ENCODE measurements around the gene KLK2.

DNA sequence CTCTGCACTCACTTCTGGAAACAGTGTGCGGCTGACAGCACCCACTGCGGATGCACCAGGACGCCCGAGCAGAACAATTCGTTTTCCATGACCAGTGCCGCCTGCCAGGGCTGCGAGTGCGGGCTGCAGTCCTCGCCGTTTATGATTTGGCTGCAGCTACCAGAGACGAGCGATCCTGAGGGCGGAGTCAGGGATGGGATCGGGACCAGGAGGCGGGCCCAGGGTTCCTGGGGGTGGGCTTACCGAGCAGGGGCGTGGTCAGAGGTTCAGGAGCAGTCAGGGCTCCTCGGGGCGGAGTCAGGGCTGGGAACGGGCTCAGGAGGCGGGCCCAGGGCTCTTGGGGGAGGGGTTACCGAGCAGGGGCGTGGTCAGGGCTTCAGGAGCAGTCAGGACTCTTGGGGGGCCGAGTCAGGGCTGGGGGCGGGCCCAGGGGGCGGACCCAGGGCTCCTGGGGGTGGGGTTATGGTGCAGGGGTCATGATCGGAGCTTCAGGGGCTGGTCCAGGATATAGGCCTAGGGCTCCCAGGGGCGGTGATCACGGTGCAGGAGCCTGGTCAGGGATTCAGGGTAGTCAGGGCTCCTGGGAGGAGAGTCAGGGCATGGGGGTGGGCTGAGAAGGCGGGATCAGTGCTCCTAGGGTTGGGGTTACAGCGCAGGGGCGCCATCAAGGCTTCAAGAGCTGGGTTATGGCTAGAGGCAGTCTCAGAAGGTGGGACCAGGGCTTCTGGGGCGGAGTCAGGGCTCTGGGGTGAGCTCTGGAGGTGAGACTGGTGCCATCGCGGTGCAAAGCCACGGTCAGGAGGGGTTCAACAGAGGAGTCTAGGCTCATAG lies 36.2 kb downstream of the KLK2 start:
- TF ChIP-seq, protein P1, sequence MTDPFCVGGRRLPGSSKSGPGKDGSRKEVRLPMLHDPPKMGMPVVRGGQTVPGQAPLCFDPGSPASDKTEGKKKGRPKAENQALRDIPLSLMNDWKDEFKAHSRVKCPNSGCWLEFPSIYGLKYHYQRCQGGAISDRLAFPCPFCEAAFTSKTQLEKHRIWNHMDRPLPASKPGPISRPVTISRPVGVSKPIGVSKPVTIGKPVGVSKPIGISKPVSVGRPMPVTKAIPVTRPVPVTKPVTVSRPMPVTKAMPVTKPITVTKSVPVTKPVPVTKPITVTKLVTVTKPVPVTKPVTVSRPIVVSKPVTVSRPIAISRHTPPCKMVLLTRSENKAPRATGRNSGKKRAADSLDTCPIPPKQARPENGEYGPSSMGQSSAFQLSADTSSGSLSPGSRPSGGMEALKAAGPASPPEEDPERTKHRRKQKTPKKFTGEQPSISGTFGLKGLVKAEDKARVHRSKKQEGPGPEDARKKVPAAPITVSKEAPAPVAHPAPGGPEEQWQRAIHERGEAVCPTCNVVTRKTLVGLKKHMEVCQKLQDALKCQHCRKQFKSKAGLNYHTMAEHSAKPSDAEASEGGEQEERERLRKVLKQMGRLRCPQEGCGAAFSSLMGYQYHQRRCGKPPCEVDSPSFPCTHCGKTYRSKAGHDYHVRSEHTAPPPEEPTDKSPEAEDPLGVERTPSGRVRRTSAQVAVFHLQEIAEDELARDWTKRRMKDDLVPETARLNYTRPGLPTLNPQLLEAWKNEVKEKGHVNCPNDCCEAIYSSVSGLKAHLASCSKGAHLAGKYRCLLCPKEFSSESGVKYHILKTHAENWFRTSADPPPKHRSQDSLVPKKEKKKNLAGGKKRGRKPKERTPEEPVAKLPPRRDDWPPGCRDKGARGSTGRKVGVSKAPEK (CRISPR knock-in tag; IDR thresholded peaks at IDR 0.05; ENCODE audit: borderline replicate concordance): no peak
- TF ChIP-seq ZFX (CRISPR knock-in tag; IDR thresholded peaks at IDR 0.05; ENCODE audit: low read depth): no peak
- TF ChIP-seq REL (CRISPR knock-in tag; conservative IDR thresholded peaks at IDR 0.05): no peak
- TF ChIP-seq ZNF589 (CRISPR knock-in tag; conservative IDR thresholded peaks at IDR 0.05): no peak
- TF ChIP-seq BRF2 (CRISPR knock-in tag; IDR thresholded peaks at IDR 0.05): no peak

Data from HepG2 (cell line).